ENCODE results near the gene ZNF619.

- TF ChIP-seq EZH2 (IDR thresholded peaks at IDR 0.05; ENCODE audit: borderline replicate concordance) (no peak), CTCF (IDR thresholded peaks at IDR 0.05; ENCODE audit: poor library complexity) (no peak)
These were observed 46.9 kb downstream of the ZNF619 start for GRCh38 chr3:40523781-40524180.

All from hepatocyte (in vitro differentiated cells).